ENCODE results near the gene SLC13A4. TPM values are rescaled to one million over a fixed set of nuclear protein-coding genes. Genes with fewer than 3 reads are reported as not detected.
"Not testable (repeated sequence)": the region's sequence is repeated elsewhere in the genome, so short reads cannot be mapped to it uniquely, and the experiment has no call there.

The SLC13A4 gene
- total RNA-seq, 2 experiments from 2014 or later: not detected

DNA sequence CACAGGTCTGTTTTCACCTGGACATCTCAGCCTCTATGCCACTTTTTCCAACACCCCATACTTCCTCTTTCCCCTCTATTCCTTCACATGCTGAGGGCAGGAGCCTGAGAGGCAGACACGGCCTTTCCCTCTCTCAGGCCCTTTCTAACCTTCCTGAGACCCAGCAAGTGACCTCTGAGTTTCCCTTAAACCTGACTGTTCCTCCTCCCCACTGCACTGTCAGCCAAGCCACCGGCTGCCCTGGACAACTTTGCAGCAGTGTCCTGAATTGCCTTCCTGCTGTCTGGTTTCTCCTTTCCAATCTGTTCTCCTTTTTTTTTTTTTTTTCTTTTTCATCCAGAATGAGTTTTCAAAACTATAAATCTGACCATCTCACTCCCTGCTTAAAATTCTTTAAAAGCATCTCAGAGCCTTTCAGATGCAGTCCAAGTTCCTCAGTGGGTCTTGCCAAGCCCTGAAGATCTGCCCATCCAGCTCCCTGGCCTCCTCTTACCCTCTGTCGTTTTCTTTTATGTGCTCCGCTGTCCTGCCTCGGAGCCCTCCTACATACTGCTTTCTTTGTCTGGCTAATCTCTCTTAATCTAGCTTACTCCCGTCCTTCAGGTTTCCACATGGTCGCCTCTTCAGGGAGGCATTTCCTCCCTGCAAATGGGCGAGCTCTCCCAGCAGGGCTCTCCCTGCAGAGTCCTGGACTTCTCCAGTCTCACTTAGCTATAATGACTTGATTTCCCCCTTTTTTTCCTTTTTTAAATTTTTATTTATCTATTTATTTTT, 30.5 kb downstream of the SLC13A4 start:
- Histone ChIP-seq H3K36me3 (ENCODE audit: insufficient read depth, low read length) (no peaks in the 10 kb centered on the region), H4K20me1 (ENCODE audit: insufficient read depth, low read length) (no peaks in the 10 kb centered on the region), H2AFZ (ENCODE audit: low read length) (no peak overlapping the region), H3K27ac (ENCODE audit: low read depth, low read length, poor library complexity, severe bottlenecking) (no peak overlapping the region), H3K79me2 (ENCODE audit: insufficient read depth, low read depth, low read length) (no peaks in the 10 kb centered on the region), H3K4me1 (ENCODE audit: insufficient read depth, low read length, poor library complexity, severe bottlenecking) (no peaks in the 10 kb centered on the region), H3K4me2 (ENCODE audit: low read length) (no peak overlapping the region), H3K4me3 (ENCODE audit: low read depth, low read length, poor library complexity, severe bottlenecking) (no peak overlapping the region), H3K9me2 (ENCODE audit: insufficient read depth, low read length) (no peaks in the 10 kb centered on the region), H3K9me3 (ENCODE audit: low read length) (no peaks in the 10 kb centered on the region)
- ChIA-PET CTCF (ENCODE audit: unreplicated experiment) (no interaction called here), POLR2A (interaction anchor here (0.5 to 1.4 kb wide), 3 partner anchors 10 to 1667 kb away, joined by 3 to 8 read pairs (median 3); no protein-coding TSS in a partner anchor)
- intact Hi-C loops (cut with micrococcal nuclease; ENCODE audit: unreplicated experiment): no loop called here
- BruUV-seq (replicated peaks): no TSS peak
- no peak for TF ChIP-seq EZH2phosphoT487 (IDR thresholded peaks at IDR 0.05; ENCODE audit: borderline replicate concordance, low read depth, low read length)
- TF ChIP-seq, protein P1, sequence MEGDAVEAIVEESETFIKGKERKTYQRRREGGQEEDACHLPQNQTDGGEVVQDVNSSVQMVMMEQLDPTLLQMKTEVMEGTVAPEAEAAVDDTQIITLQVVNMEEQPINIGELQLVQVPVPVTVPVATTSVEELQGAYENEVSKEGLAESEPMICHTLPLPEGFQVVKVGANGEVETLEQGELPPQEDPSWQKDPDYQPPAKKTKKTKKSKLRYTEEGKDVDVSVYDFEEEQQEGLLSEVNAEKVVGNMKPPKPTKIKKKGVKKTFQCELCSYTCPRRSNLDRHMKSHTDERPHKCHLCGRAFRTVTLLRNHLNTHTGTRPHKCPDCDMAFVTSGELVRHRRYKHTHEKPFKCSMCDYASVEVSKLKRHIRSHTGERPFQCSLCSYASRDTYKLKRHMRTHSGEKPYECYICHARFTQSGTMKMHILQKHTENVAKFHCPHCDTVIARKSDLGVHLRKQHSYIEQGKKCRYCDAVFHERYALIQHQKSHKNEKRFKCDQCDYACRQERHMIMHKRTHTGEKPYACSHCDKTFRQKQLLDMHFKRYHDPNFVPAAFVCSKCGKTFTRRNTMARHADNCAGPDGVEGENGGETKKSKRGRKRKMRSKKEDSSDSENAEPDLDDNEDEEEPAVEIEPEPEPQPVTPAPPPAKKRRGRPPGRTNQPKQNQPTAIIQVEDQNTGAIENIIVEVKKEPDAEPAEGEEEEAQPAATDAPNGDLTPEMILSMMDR (conservative IDR thresholded peaks at IDR 0.05; ENCODE audit: low read length): no peak
- no peak for DNase-seq (ENCODE audit: low spot score)

DNA sequence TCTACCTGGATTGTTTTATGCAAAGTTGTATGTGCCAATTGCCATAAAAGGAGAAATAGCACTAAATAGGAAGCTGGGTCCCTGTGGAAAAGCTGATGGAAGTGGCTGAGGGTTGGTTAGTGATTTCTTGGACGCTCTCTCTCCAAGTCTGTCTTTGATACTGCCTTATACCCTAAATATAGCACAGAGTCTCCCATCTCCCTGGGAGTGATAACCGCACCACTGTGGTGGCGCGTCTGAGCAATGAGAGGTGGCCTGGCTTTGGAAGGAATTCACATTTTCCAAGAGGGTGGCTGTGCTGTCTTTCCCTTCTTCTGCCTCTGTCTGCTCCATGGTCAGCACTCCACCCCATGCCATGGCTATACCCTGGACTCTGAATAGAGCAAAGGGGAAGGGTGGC, 34.4 kb downstream of the SLC13A4 start:
- intact Hi-C loops (cut with micrococcal nuclease; ENCODE audit: unreplicated experiment): no loop called here
- Histone ChIP-seq H3K27ac (ENCODE audit: low read depth, low read length, poor library complexity, severe bottlenecking) (no peak overlapping the region), H2AFZ (ENCODE audit: low read length) (no peak overlapping the region), H3K9me3 (ENCODE audit: low read length) (no peaks in the 10 kb centered on the region), H4K20me1 (ENCODE audit: insufficient read depth, low read length) (no peaks in the 10 kb centered on the region), H3K36me3 (ENCODE audit: insufficient read depth, low read length) (no peaks in the 10 kb centered on the region), H3K4me1 (ENCODE audit: insufficient read depth, low read length, poor library complexity, severe bottlenecking) (no peaks in the 10 kb centered on the region), H3K79me2 (ENCODE audit: insufficient read depth, low read depth, low read length) (no peaks in the 10 kb centered on the region), H3K4me3 (ENCODE audit: low read depth, low read length, poor library complexity, severe bottlenecking) (no peak overlapping the region), H3K9me2 (ENCODE audit: insufficient read depth, low read length) (no peaks in the 10 kb centered on the region), H3K4me2 (ENCODE audit: low read length) (no peak overlapping the region)
- BruUV-seq (replicated peaks): no TSS peak
- ChIA-PET POLR2A (interaction anchor here (0.7 kb wide), 1 partner anchor 487 kb away, joined by 4 read pairs; no protein-coding TSS in a partner anchor), CTCF (ENCODE audit: unreplicated experiment) (no interaction called here)
- no peak for TF ChIP-seq EZH2phosphoT487 (IDR thresholded peaks at IDR 0.05; ENCODE audit: borderline replicate concordance, low read depth, low read length)
- TF ChIP-seq, protein P1 (conservative IDR thresholded peaks at IDR 0.05; ENCODE audit: low read length): no peak
- no peak for DNase-seq (ENCODE audit: low spot score)

- H3K9me3 ChIP-seq (ENCODE audit: low read length); H3K27ac ChIP-seq (ENCODE audit: low read depth, low read length, poor library complexity, severe bottlenecking); BruUV-seq (replicated peaks); DNase-seq (ENCODE audit: low spot score); POLR2A ChIA-PET; H3K4me1 ChIP-seq (ENCODE audit: insufficient read depth, low read length, poor library complexity, severe bottlenecking); H4K20me1 ChIP-seq (ENCODE audit: insufficient read depth, low read length); CTCF ChIA-PET (ENCODE audit: unreplicated experiment); H3K79me2 ChIP-seq (ENCODE audit: insufficient read depth, low read depth, low read length); intact Hi-C loops (cut with micrococcal nuclease; ENCODE audit: unreplicated experiment); H3K9me2 ChIP-seq (ENCODE audit: insufficient read depth, low read length); H3K4me3 ChIP-seq (ENCODE audit: low read depth, low read length, poor library complexity, severe bottlenecking); H3K4me2 ChIP-seq (ENCODE audit: low read length); H3K36me3 ChIP-seq (ENCODE audit: insufficient read depth, low read length); H2AFZ ChIP-seq (ENCODE audit: low read length): not testable (repeated sequence)
Observed at GRCh38 chr7:135692606-135693005, 35.4 kb downstream of the SLC13A4 start.

Measured in OCI-LY7 (cell line).